ENCODE measurements around the gene CMTM7.

The CMTM7 gene

GRCh38 chr3:32482693-32483092 is 91.0 kb downstream of the CMTM7 start:
- no peak for DNase-seq (ENCODE audit: extremely low read depth in 1 of 2, low read depth in 1 of 2)

GRCh38 chr3:32483772-32484171 is 92.1 kb downstream of the CMTM7 start:
- DNase-seq (ENCODE audit: extremely low read depth in 1 of 2, low read depth in 1 of 2), result no peak

GRCh38 chr3:32484436-32484835 is 92.8 kb downstream of the CMTM7 start:
- no peak for DNase-seq (ENCODE audit: extremely low read depth in 1 of 2, low read depth in 1 of 2)

GRCh38 chr3:32487781-32488473 is 96.3 kb downstream of the CMTM7 start:
- DNase-seq (ENCODE audit: extremely low read depth in 1 of 2, low read depth in 1 of 2), result no peak

GRCh38 chr3:32488474-32489008 is 96.9 kb downstream of the CMTM7 start:
- DNase-seq (ENCODE audit: extremely low read depth in 1 of 2, low read depth in 1 of 2), result no peak

GRCh38 chr3:32492684-32493436 is 101.2 kb downstream of the CMTM7 start:
- no peak for DNase-seq (ENCODE audit: extremely low read depth in 1 of 2, low read depth in 1 of 2)

GRCh38 chr3:32493437-32494414 is 102.1 kb downstream of the CMTM7 start:
- no peak for DNase-seq (ENCODE audit: extremely low read depth in 1 of 2, low read depth in 1 of 2)

GRCh38 chr3:32495085-32495484 is 103.4 kb downstream of the CMTM7 start:
- DNase-seq (ENCODE audit: extremely low read depth in 1 of 2, low read depth in 1 of 2), result no peak

- no peak for DNase-seq (ENCODE audit: extremely low read depth in 1 of 2, low read depth in 1 of 2)
These were observed 104.0 kb downstream of the CMTM7 start for GRCh38 chr3:32495609-32496008.

- DNase-seq (ENCODE audit: extremely low read depth in 1 of 2, low read depth in 1 of 2), result no peak
These were observed 106.6 kb downstream of the CMTM7 start for GRCh38 chr3:32498252-32498651.

GRCh38 chr3:32498992-32499391 is 107.3 kb downstream of the CMTM7 start:
- no peak for DNase-seq (ENCODE audit: extremely low read depth in 1 of 2, low read depth in 1 of 2)

- no peak for DNase-seq (ENCODE audit: extremely low read depth in 1 of 2, low read depth in 1 of 2)
These were observed 107.9 kb downstream of the CMTM7 start for GRCh38 chr3:32499585-32499984.

GRCh38 chr3:32500231-32500630 is 108.6 kb downstream of the CMTM7 start:
- no peak for DNase-seq (ENCODE audit: extremely low read depth in 1 of 2, low read depth in 1 of 2)

- no peak for DNase-seq (ENCODE audit: extremely low read depth in 1 of 2, low read depth in 1 of 2)
These were observed 109.5 kb downstream of the CMTM7 start for GRCh38 chr3:32500880-32501782.

- DNase-seq (ENCODE audit: extremely low read depth in 1 of 2, low read depth in 1 of 2), result no peak
These were observed 110.1 kb downstream of the CMTM7 start for GRCh38 chr3:32501783-32502117.

- peak; percentile 53 to 56 for DNase-seq (ENCODE audit: extremely low read depth in 1 of 2, low read depth in 1 of 2)
These were observed 110.7 kb downstream of the CMTM7 start, which contains the start of gene CMTM6 for GRCh38 chr3:32502118-32502945. Gene CMTM6, minus strand, starts transcription at chr3:32502852. Its CDS starts 107 bp downstream, at chr3:32502745.

GRCh38 chr3:32502946-32503286 is 111.3 kb downstream of the CMTM7 start:
- DNase-seq (ENCODE audit: extremely low read depth in 1 of 2, low read depth in 1 of 2), result no peak
